ENCODE results near the gene BCLAF3. TPM values are rescaled to one million over a fixed set of nuclear protein-coding genes. Genes with fewer than 3 reads are reported as not detected.

The BCLAF3 gene
- polyA plus RNA-seq, 1 donor (not counting 4 experiments of a cell fraction or from before 2014, with no cell fraction given): 3.0 TPM

DNA sequence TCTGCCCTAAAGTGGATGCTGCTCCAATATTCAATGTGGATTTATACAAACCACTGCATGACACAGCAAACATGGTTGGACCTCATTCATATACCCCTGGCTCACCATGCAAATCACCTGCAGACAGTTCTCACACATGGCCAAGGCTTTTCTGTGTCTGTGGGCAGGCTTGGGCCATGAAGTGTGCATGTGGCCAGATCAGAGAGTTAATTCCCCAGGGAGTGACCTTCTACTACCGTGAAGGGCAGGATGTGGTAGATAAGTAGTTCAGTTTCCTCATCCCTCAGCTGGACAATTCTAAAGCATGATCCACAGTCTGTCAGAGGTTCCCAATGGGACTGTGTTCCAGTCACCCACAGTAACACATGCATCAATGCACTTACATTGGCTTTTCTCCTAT is 24.6 kb upstream of the BCLAF3 start:
- no peak for TF ChIP-seq EZH2 (IDR thresholded peaks at IDR 0.05; ENCODE audit: low read length)
- TF ChIP-seq, protein P1, sequence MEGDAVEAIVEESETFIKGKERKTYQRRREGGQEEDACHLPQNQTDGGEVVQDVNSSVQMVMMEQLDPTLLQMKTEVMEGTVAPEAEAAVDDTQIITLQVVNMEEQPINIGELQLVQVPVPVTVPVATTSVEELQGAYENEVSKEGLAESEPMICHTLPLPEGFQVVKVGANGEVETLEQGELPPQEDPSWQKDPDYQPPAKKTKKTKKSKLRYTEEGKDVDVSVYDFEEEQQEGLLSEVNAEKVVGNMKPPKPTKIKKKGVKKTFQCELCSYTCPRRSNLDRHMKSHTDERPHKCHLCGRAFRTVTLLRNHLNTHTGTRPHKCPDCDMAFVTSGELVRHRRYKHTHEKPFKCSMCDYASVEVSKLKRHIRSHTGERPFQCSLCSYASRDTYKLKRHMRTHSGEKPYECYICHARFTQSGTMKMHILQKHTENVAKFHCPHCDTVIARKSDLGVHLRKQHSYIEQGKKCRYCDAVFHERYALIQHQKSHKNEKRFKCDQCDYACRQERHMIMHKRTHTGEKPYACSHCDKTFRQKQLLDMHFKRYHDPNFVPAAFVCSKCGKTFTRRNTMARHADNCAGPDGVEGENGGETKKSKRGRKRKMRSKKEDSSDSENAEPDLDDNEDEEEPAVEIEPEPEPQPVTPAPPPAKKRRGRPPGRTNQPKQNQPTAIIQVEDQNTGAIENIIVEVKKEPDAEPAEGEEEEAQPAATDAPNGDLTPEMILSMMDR (optimal IDR thresholded peaks at IDR 0.05 in 1 of 3, IDR thresholded peaks at IDR 0.05 in 1 of 3, conservative IDR thresholded peaks at IDR 0.05 in 1 of 3; ENCODE audit: extremely low read depth in 1 of 3, insufficient read depth in 2 of 3, low read length in 3 of 3): no peak
- no peaks in the 10 kb centered on the region for H3K27me3 ChIP-seq (ENCODE audit: control insufficient read depth, extremely low read depth, insufficient read depth, low read length)
- H3K36me3 ChIP-seq (ENCODE audit: control insufficient read depth in 2 of 2, extremely low read depth in 1 of 2, insufficient read depth in 2 of 2, low read length in 2 of 2): no peaks in the 10 kb centered on the region
- no peak overlapping the region for H3K4me2 ChIP-seq (ENCODE audit: control insufficient read depth, extremely low read depth, insufficient read depth, low read depth, low read length)
- dilution Hi-C loops (cut with MboI; ENCODE audit: extremely low pct_ligation_motif_present, low sequenced_read_pairs): no loop called here
- H4K20me1 ChIP-seq (ENCODE audit: control insufficient read depth, extremely low read depth, insufficient read depth, low read length): no peaks in the 10 kb centered on the region
- H3K9me3 ChIP-seq (ENCODE audit: control insufficient read depth, low read depth, low read length): peaks cover 3% of the 10 kb centered on the region
- DNase-seq (ENCODE audit: low read depth, low spot score) (no peak), FAIRE-seq (no peak)
- H3K79me2 ChIP-seq (ENCODE audit: control insufficient read depth, insufficient read depth, low read length): no peaks in the 10 kb centered on the region
- H3K9ac ChIP-seq (ENCODE audit: control insufficient read depth, extremely low read depth, insufficient read depth, low read length): no peak overlapping the region
- H3K27ac ChIP-seq (ENCODE audit: control insufficient read depth, insufficient read depth, low read length): no peak overlapping the region
- no peaks in the 10 kb centered on the region for H3K9me1 ChIP-seq (ENCODE audit: control insufficient read depth, extremely low read depth, insufficient read depth, low read length)
- no peak overlapping the region for H3K4me3 ChIP-seq (ENCODE audit: control insufficient read depth in 2 of 3, extremely low read depth in 1 of 3, insufficient read depth in 2 of 3, low read depth in 1 of 3, low read length in 3 of 3)
- no peaks in the 10 kb centered on the region for H3K4me1 ChIP-seq (ENCODE audit: control insufficient read depth, extremely low read depth, insufficient read depth, low read length)
- no peak overlapping the region for H2AFZ ChIP-seq (ENCODE audit: control insufficient read depth, low read length)

- Histone ChIP-seq H3K27me3 (ENCODE audit: control insufficient read depth, extremely low read depth, insufficient read depth, low read length) (no peaks in the 10 kb centered on the region), H2AFZ (ENCODE audit: control insufficient read depth, low read length) (no peak overlapping the region), H4K20me1 (ENCODE audit: control insufficient read depth, extremely low read depth, insufficient read depth, low read length) (no peaks in the 10 kb centered on the region), H3K9ac (ENCODE audit: control insufficient read depth, extremely low read depth, insufficient read depth, low read length) (no peak overlapping the region), H3K36me3 (ENCODE audit: control insufficient read depth in 2 of 2, extremely low read depth in 1 of 2, insufficient read depth in 2 of 2, low read length in 2 of 2) (no peaks in the 10 kb centered on the region), H3K4me1 (ENCODE audit: control insufficient read depth, extremely low read depth, insufficient read depth, low read length) (no peaks in the 10 kb centered on the region), H3K4me3 (ENCODE audit: control insufficient read depth in 2 of 3, extremely low read depth in 1 of 3, insufficient read depth in 2 of 3, low read depth in 1 of 3, low read length in 3 of 3) (no peak overlapping the region), H3K9me3 (ENCODE audit: control insufficient read depth, low read depth, low read length) (peaks cover 3% of the 10 kb centered on the region), H3K4me2 (ENCODE audit: control insufficient read depth, extremely low read depth, insufficient read depth, low read depth, low read length) (no peak overlapping the region), H3K79me2 (ENCODE audit: control insufficient read depth, insufficient read depth, low read length) (no peaks in the 10 kb centered on the region), H3K27ac (ENCODE audit: control insufficient read depth, insufficient read depth, low read length) (no peak overlapping the region), H3K9me1 (ENCODE audit: control insufficient read depth, extremely low read depth, insufficient read depth, low read length) (no peaks in the 10 kb centered on the region)
- dilution Hi-C loops (cut with MboI; ENCODE audit: extremely low pct_ligation_motif_present, low sequenced_read_pairs): no loop called here
- DNase-seq (ENCODE audit: low read depth, low spot score) (no peak), FAIRE-seq (no peak)
- TF ChIP-seq, protein P1 (optimal IDR thresholded peaks at IDR 0.05 in 1 of 3, IDR thresholded peaks at IDR 0.05 in 1 of 3, conservative IDR thresholded peaks at IDR 0.05 in 1 of 3; ENCODE audit: extremely low read depth in 1 of 3, insufficient read depth in 2 of 3, low read length in 3 of 3): no peak
- no peak for TF ChIP-seq EZH2 (IDR thresholded peaks at IDR 0.05; ENCODE audit: low read length)
Measured at GRCh38 chrX:20011608-20012007, 20.7 kb upstream of the BCLAF3 start.

Data from keratinocyte (primary cell).